GM18519 (cell line): ENCODE results near the gene KBTBD12.

Experiments used
- ATAC-seq: cut with Tn5 transposase; IDR thresholded peaks from one replicate; pipeline ENCODE4 v1.9.1; 2021; ENCODE audit warnings: mild to moderate bottlenecking, moderate library complexity; ENCODE audit not compliant: unreplicated experiment, low FRiP score

KBTBD12 gene

GRCh38 chr3:127984241-127984975 is 69.4 kb downstream of the KBTBD12 start:
- no peak for ATAC-seq

DNA sequence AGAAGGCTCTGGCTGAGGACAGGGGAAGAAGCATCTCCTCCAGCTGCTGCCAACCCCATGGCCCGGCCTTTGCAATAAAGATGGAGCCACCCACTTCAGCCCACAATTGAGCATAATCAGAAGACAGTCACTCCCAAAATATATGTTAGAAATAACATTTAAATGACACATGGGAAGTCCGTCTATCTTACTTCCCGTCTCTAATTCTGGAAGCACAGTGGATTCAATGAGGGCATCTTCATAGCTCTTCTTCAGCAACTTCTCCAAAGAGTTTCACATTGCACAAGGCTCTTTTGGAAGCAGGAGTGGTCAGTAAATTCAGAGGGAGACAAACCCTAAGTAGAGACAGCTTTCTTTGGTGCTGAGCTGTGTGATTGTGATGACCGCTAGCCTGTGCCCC is 70.2 kb downstream of the KBTBD12 start:
- no peak for ATAC-seq

DNA sequence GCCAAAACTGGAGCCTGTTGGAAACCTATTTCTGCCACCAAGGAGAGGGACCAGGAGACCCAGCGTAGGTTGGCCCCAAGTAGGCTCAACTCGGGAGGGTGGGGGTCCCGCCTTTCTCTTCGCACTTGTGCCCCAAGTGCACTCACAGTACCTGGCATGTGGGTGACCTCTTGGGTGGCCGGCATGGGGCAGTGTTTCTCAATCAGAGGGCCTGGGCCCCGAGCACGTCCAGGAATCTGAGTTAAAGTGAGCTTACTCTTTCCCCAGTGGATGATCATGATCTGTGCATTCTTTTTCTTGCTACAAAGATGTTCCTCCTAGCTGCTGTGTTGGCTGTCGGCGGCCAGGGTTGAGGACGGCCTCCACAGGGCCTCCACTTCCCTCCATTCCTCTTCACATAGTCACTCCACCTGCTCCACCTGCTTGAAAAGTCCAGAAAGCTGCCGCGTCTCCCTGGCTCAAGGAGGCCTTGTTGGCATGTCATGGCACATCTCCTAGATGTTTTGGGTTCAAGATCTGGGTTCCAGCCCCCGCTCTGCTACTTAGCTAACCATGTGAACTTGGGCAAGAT is 70.7 kb downstream of the KBTBD12 start:
- ATAC-seq = no peak

DNA sequence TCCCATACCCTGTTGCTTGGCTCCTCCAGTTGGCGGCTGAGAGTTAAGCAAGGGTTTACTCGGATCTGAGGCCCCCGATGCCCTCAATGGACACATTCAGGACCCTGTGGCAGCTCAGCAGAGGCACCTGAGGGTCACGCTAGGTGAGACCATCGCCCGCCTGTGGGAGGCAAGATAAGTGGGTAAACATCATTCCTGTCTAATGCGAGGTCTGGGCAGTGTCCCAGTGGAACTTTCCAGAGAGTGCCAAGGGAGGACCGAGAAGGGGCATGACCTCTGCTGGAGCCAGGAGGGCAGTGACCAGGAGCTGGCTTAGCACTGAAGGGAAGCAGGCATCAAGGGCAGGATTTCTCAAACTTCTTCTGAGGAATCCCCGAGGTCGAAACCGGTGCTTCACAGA is 71.8 kb downstream of the KBTBD12 start:
- ATAC-seq = no peak

GRCh38 chr3:127987309-127987995 is 72.4 kb downstream of the KBTBD12 start:
- ATAC-seq = no peak

GRCh38 chr3:127988770-127989557 is 73.9 kb downstream of the KBTBD12 start:
- no peak for ATAC-seq

- no peak for ATAC-seq
Measured at GRCh38 chr3:127990051-127990450, 75.0 kb downstream of the KBTBD12 start.

- no peak for ATAC-seq
Measured at GRCh38 chr3:127990461-127990860, 75.4 kb downstream of the KBTBD12 start.

DNA sequence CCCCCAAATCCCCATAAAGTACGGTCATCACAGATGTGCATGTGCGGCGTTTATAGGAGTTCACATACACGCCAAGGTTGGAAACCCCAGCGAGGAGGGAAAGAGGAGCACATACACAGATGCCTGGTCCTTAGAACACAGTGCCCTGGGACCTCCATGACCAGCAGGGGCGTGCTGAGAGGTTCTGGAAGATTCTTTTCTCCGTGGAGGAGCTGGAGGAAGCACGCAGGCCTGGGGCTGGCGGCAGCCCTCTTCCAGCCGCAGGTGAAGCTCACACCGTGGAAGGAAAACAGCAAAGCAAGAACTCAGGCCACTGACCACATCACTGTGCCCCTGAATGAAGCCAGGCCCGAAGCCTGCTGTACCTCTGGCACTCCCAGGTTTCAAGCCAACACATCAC is 76.2 kb downstream of the KBTBD12 start:
- ATAC-seq = no peak

- no peak for ATAC-seq
Measured at GRCh38 chr3:127991681-127992080, 76.6 kb downstream of the KBTBD12 start.

DNA sequence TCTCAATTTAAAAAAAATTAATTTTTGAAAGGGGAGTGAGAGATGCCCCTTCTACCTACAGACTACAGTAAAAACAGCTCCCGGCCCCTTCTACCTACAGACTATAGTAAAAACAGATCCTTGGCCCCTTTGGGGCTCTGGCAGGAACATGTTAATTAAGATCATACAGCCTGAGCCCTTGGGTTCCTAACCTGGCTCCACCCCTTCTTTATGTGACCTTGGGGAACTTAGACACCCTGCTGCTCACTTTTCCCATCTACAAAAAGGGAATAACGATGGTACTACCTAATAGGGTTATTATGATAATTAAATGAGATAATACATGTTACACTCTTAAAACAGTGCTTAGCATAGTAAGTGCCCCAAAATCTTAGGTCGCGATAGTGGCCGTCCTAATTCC is 77.1 kb downstream of the KBTBD12 start:
- no peak for ATAC-seq

DNA sequence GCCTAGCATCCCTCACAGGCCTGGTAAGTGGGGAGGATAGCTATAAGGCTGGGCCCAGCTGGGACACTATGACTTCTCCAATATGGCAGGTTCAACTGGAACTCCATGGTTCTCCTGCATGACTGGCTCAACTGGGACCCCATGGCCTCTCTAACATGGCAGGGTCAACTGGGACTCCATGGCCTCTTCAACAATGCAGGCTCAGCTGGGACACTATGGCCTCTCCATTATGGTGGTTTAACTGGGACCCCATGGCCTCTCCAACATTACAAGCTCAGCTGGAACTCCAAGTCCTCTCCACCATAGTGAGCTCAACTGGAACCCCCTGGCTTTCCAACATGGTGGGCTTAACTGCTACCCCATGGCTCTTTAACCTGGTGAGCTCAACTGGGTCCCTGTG is 79.0 kb downstream of the KBTBD12 start:
- no peak for ATAC-seq

DNA sequence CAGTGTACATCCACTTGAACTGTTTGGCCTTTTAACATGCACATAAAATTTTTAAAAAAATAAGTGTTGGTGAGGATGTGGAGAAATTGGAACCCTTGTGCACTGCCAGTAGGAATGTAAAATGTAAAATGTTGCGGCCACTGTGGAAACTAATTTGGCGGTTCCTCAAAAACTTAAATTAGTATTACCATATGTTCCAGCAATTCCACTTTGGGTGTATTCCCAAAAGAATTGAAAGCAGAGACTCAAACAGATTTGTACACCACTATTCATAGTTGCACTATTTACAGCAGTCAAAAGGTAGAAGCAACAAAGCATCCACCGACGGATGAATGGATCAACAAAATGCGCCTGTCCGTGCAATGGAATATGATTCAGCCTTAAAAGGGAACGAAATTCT is 82.0 kb downstream of the KBTBD12 start:
- ATAC-seq = no peak

GRCh38 chr3:127997961-127998360 is 82.9 kb downstream of the KBTBD12 start:
- ATAC-seq = no peak

GRCh38 chr3:127998596-127998995 is 83.6 kb downstream of the KBTBD12 start:
- no peak for ATAC-seq

DNA sequence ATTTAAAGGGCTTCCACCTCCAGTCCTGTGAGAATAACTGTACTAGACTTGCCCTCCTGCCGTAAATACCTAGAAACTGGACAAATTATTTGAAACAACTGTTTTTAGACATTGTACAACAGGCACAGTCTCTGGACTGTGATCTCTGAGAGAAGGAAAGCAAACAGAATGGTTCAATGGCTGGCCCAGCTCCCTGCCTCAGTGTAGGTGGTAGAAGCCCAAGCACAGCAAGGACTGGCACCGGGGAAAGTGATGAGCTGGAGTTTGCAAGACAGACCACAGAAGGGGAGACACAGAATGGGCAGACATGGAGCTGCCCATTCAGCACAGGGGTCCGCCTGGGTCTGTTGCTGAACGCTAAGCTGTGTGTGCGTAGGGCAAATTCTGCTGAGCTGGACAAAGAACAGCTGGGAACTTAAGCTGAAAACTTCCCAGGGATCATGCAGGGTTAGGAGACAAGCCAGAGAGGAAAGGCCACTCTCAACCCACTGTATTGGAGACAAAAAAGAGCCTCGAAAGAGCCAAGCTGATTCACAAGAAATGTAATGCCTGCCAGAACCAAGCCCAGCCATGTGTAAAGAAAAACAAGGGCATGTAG is 84.6 kb downstream of the KBTBD12 start:
- no peak for ATAC-seq

- no peak for ATAC-seq
Measured at GRCh38 chr3:128001576-128001975, 86.5 kb downstream of the KBTBD12 start.

GRCh38 chr3:128004661-128005060 is 89.6 kb downstream of the KBTBD12 start:
- no peak for ATAC-seq

- no peak for ATAC-seq
Measured at GRCh38 chr3:128006061-128007032, 91.3 kb downstream of the KBTBD12 start.

DNA sequence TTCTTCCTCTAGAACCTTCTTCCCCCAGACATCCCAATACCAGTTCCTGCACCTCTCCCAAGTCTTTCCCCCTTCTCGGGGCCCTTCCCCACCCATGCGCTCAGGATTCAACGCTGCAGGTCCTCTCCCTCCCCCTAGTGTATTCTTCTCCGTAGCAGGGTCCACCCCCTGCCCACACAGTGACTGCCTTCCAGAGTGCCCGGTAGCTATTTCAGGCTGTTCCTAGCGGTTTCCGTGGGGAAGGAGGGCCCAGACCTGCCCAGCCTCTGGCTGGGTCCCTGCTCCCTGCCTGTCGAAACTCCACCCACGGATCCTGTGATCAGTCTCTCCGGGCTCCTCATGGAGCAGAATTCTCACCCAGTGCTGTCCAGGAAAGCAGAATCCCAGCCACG is 92.0 kb downstream of the KBTBD12 start:
- no peak for ATAC-seq
